Sciatic nerve (tissue), 2 donors: Measurements from ENCODE around the gene GTPBP1. TPM values are rescaled to one million over a fixed set of nuclear protein-coding genes. Genes with fewer than 3 reads are reported as not detected.

ENCODE experiments used
- ATAC-seq: fragments of 200-7000 bp; cut with Tn5 transposase; one replicate; pipeline ENCODE4 v1.9.1; 2020; ENCODE audit warnings: mild to moderate bottlenecking, moderate library complexity
- DNase-seq: peaks from one replicate; pipeline ENCODE4 v3.0.0-alpha.2; 2020; ENCODE audit warnings: low spot score
- intact Hi-C: fragments of 100-400 bp; cut with DNase I; formaldehyde crosslinking; loops from one replicate; pipeline ENCODE4 v1.14.2; 2022
- total RNA-seq: library from RNA; stranded (reverse); fragmentation: NEBNext Ultra II Directional; extraction: Animal tissue kit (Norgen Biotek cat#: 25700); gene quantifications from one replicate; pipeline ENCODE4 v1.2.1, GENCODE V29; 2021
- donor health status: DM: no; HTN: no; CAD: no.
- donor health status: DM: no; HTN: no; CAD: no.

GTPBP1 gene
- total RNA-seq, 1 donor from 2014 or later = 55.5 TPM

GRCh38 chr22:38751422-38752346, 45.9 kb downstream of the GTPBP1 start:
- DNase-seq (no peak), ATAC-seq (no peak)

GRCh38 chr22:38753948-38754750, 48.4 kb downstream of the GTPBP1 start:
- intact Hi-C loops = no loop called here
- DNase-seq = no peak
- ATAC-seq = peak; percentile 42

More at GRCh38 chr22:38751422-38752346, 45.9 kb downstream of the GTPBP1 start:
- intact Hi-C loops = no loop called here

- no peak for DNase-seq
- ATAC-seq = peak; percentile 52
- intact Hi-C loops = no loop called here
Measured at GRCh38 chr22:38754751-38755154, 49.0 kb downstream of the GTPBP1 start.

- intact Hi-C loops = no loop called here
- DNase-seq (peak; percentile 92), ATAC-seq (peak; percentile 88)
Measured at GRCh38 chr22:38755155-38755910, 49.6 kb downstream of the GTPBP1 start.

GRCh38 chr22:38755911-38756532, 50.3 kb downstream of the GTPBP1 start, which contains the start of gene SUN2:
Gene SUN2, minus strand, starts transcription at chr22:38755998. Its CDS starts 3,370 bp downstream, at chr22:38752628.
- ATAC-seq (peak; percentile 88), DNase-seq (peak; percentile 96)

GRCh38 chr22:38756711-38757463, 51.1 kb downstream of the GTPBP1 start:
- ATAC-seq (no peak), DNase-seq (no peak)
- intact Hi-C loops = no loop called here

More at GRCh38 chr22:38755911-38756532, 50.3 kb downstream of the GTPBP1 start, which contains the start of gene SUN2:
- intact Hi-C loops = no loop called here

GRCh38 chr22:38757464-38757757, 51.7 kb downstream of the GTPBP1 start:
- ATAC-seq (no peak), DNase-seq (no peak)
- intact Hi-C loops = no loop called here

- ATAC-seq (no peak), DNase-seq (no peak)
- intact Hi-C loops = no loop called here
Measured at GRCh38 chr22:38758276-38758945, 52.7 kb downstream of the GTPBP1 start.

GRCh38 chr22:38759005-38759404, 53.3 kb downstream of the GTPBP1 start:
- DNase-seq (no peak), ATAC-seq (no peak)
- intact Hi-C loops = no loop called here

- DNase-seq (no peak), ATAC-seq (no peak)
- intact Hi-C loops = loop anchor here (10.0 kb wide), 1 partner anchor 104 kb away; no protein-coding TSS in a partner anchor
Measured at GRCh38 chr22:38760477-38761201, 54.9 kb downstream of the GTPBP1 start.

- intact Hi-C loops = loop anchor here (10.0 kb wide), 1 partner anchor 103 kb away; no protein-coding TSS in a partner anchor
- no peak for ATAC-seq
- DNase-seq = no peak
Measured at GRCh38 chr22:38761202-38762162, 55.7 kb downstream of the GTPBP1 start.

- DNase-seq = no peak
- intact Hi-C loops = loop anchor here (10.0 kb wide), 1 partner anchor 102 kb away; no protein-coding TSS in a partner anchor
Measured at GRCh38 chr22:38762551-38762983, 56.8 kb downstream of the GTPBP1 start.

GRCh38 chr22:38766076-38766777, 60.5 kb downstream of the GTPBP1 start:
- intact Hi-C loops = loop anchor here (10.0 kb wide), 1 partner anchor 99 kb away; no protein-coding TSS in a partner anchor
- no peak for DNase-seq
- peak; percentile 44 for ATAC-seq

More at GRCh38 chr22:38762551-38762983, 56.8 kb downstream of the GTPBP1 start:
- no peak for ATAC-seq

- no peak for DNase-seq
- intact Hi-C loops = loop anchor here (10.0 kb wide), 1 partner anchor 97 kb away; no protein-coding TSS in a partner anchor
- ATAC-seq = no peak
Measured at GRCh38 chr22:38767313-38767712, 61.6 kb downstream of the GTPBP1 start.

- DNase-seq = no peak
- intact Hi-C loops = loop anchor here (10.0 kb wide), 1 partner anchor 97 kb away; no protein-coding TSS in a partner anchor
Measured at GRCh38 chr22:38768036-38768435, 62.3 kb downstream of the GTPBP1 start.

More at GRCh38 chr22:38768036-38768435, 62.3 kb downstream of the GTPBP1 start:
- ATAC-seq = no peak
